B cell (primary cell): ENCODE results near the gene RGS7. TPM values are rescaled to one million over a fixed set of nuclear protein-coding genes. Genes with fewer than 3 reads are reported as not detected.
"Not testable (repeated sequence)": the region's sequence is repeated elsewhere in the genome, so short reads cannot be mapped to it uniquely, and the experiment has no call there.

ENCODE experiments used
- ATAC-seq: fragments of 200-7000 bp; cut with Tn5 transposase; one replicate; pipeline ENCODE4 v1.10.0; 2021; ENCODE audit warnings: low read depth, mild to moderate bottlenecking, moderate number of reproducible peaks, moderate library complexity
- CTCF ChIA-PET: fragments of 350-600 bp; sonication (Branson Sonifier 250); formaldehyde crosslinking; loops from one replicate; lab custom pipeline; 2021; ENCODE audit warnings: antibody characterized with exemption, inconsistent platforms; lab: Charles Lee
- POLR2A ChIA-PET: fragments of 350-600 bp; sonication (Branson Sonifier 250); formaldehyde crosslinking; loops from one replicate; lab custom pipeline; 2021; ENCODE audit warnings: antibody characterized with exemption; lab: Charles Lee
- DNase-seq: peaks from one replicate; pipeline ENCODE4 v3.0.0; 2013
- H2AFZ ChIP-seq: 2 replicates; pipeline ENCODE4 v1.6.1; 2012; ENCODE audit warnings: mild to moderate bottlenecking, low read depth, low read length; ENCODE audit not compliant: insufficient read depth, poor library complexity, severe bottlenecking
- H3K27ac ChIP-seq, 2 donors: 1 replicate in 1 of 2; 2 replicates in 1 of 2; pipeline ENCODE4 v1.5.1; 2012 to 2013; ENCODE audit warnings: low read length in 2 of 2, mild to moderate bottlenecking in 2 of 2, moderate library complexity in 1 of 2
- H3K27me3 ChIP-seq, 4 experiments: fragments of 200-600 bp in 1 of 4; sonication (generic) in 1 of 4; replicated peaks in 1 of 4; 1 replicate in 2 of 4; 2 replicates in 2 of 4; pipeline versions ENCODE4 v1.6.1 to v1.7.0; 2013 to 2016; ENCODE audit warnings: low read length in 3 of 4, mild to moderate bottlenecking in 2 of 4, mixed read lengths in 1 of 4, moderate library complexity in 1 of 4; ENCODE audit not compliant: insufficient read depth in 4 of 4, control insufficient read depth in 3 of 4; ENCODE audit errors: control extremely low read depth in 1 of 4
- H3K36me3 ChIP-seq, 2 experiments: replicated peaks in 1 of 2; 1 replicate in 1 of 2; 2 replicates in 1 of 2; pipeline versions ENCODE4 v1.6.1 to v1.7.1; 2013; ENCODE audit warnings: low read length in 1 of 2; ENCODE audit not compliant: insufficient read depth in 2 of 2, control insufficient read depth in 1 of 2; ENCODE audit errors: control extremely low read depth in 1 of 2, extremely low read depth in 1 of 2
- H3K4me1 ChIP-seq, 2 donors: fragments of 200-600 bp in 1 of 2; sonication (generic) in 1 of 2; 1 replicate in 1 of 2; 2 replicates in 1 of 2; pipeline versions ENCODE4 v1.5.1 to v1.6.1; 2013 to 2017; ENCODE audit warnings: low read length in 2 of 2; ENCODE audit not compliant: control insufficient read depth in 2 of 2, insufficient read depth in 2 of 2
- H3K4me2 ChIP-seq: replicated peaks from 2 replicates; pipeline ENCODE3; 2012; ENCODE audit warnings: mild to moderate bottlenecking, low read depth, low read length; ENCODE audit not compliant: poor library complexity, severe bottlenecking
- H3K4me3 ChIP-seq, 5 experiments: fragments of 200-600 bp in 1 of 5; sonication (generic) in 1 of 5; 1 replicate in 3 of 5; 2 replicates in 2 of 5; pipeline versions ENCODE4 v1.5.1 to v1.7.0; 2011 to 2016; ENCODE audit warnings: low read length in 4 of 5, mild to moderate bottlenecking in 4 of 5, low read depth in 2 of 5, control low read depth in 1 of 5, moderate library complexity in 1 of 5; ENCODE audit not compliant: insufficient read depth in 1 of 5; ENCODE audit errors: control extremely low read depth in 1 of 5, extremely low read depth in 1 of 5
- H3K79me2 ChIP-seq: fragments of 200-600 bp; sonication (generic); one replicate; pipeline ENCODE4 v1.6.0; 2016; ENCODE audit warnings: low read length; ENCODE audit not compliant: control insufficient read depth, insufficient read depth
- H3K9ac ChIP-seq: fragments of 200-600 bp; sonication (generic); 2 replicates; pipeline ENCODE4 v1.6.1; 2017; ENCODE audit warnings: mild to moderate bottlenecking, low read length, moderate library complexity
- H3K9me3 ChIP-seq, 3 donors: one replicate each; pipeline versions ENCODE4 v1.6.1 to v1.7.1; 2013; ENCODE audit warnings: low read length in 2 of 3; ENCODE audit not compliant: control insufficient read depth in 2 of 3, insufficient read depth in 1 of 3; ENCODE audit errors: control extremely low read depth in 1 of 3
- H4K20me1 ChIP-seq: 2 replicates; pipeline ENCODE4 v1.6.0; 2012; ENCODE audit warnings: mild to moderate bottlenecking, low read length; ENCODE audit not compliant: insufficient read depth, control insufficient read depth, poor library complexity, severe bottlenecking
- H3K27ac Mint-ChIP-seq: one replicate; pipeline ENCODE4 v1.8.0; 2021; ENCODE audit warnings: mixed read lengths
- H3K27me3 Mint-ChIP-seq: one replicate; pipeline ENCODE4 v1.8.0; 2021; ENCODE audit warnings: mixed read lengths
- H3K4me1 Mint-ChIP-seq: one replicate; pipeline ENCODE4 v1.8.0; 2021; ENCODE audit warnings: mixed read lengths
- H3K4me3 Mint-ChIP-seq: one replicate; pipeline ENCODE4 v1.8.0; 2021; ENCODE audit warnings: mixed read lengths
- H3K9me3 Mint-ChIP-seq: one replicate; pipeline ENCODE4 v1.8.0; 2022; ENCODE audit warnings: mixed read lengths; ENCODE audit not compliant: insufficient read depth
- EZH2 ChIP-seq: IDR thresholded peaks from 2 replicates; pipeline ENCODE4 v1.6.1; 2012; ENCODE audit warnings: borderline replicate concordance, low read depth, mild to moderate bottlenecking, moderate library complexity, low read length; ENCODE audit not compliant: insufficient read depth, poor library complexity, severe bottlenecking
- WGBS: methylation state at CpG from one replicate; pipeline ENCODE4 v1.1.5; 2013; ENCODE audit warnings: missing lambda C conversion rate; ENCODE audit not compliant: insufficient coverage; 5-methylcytosine and 5-hydroxymethylcytosine counted together
- intact Hi-C: fragments of 100-400 bp; cut with micrococcal nuclease; formaldehyde crosslinking; loops from one replicate; pipeline ENCODE4 v1.10.0; 2022
- polyA plus RNA-seq: library from polyadenylated mRNA; depleted of rRNA; stranded (reverse); fragments of >200 nt; gene quantifications from 2 replicates; pipeline ENCODE4 v1.2.3, GENCODE V29; 2012
- total RNA-seq, 2 donors: library from RNA; stranded (reverse); fragments of 120-200 nt in 1 of 2; gene quantifications; 1 replicate in 1 of 2; 2 replicates in 1 of 2; pipeline versions ENCODE4 v1.2.3 to v1.2.4, GENCODE V29; 2013 to 2022
- TF ChIP-seq, protein P1 (sequence below): fragments of 200-600 bp; IDR thresholded peaks from one replicate; pipeline ENCODE4 v1.8.0; 2022; ENCODE audit warnings: antibody characterized with exemption, mild to moderate bottlenecking

RGS7 gene
- total and polyA plus RNA-seq, 2 donors (not counting 1 experiment from before 2014, with no cell fraction given) = 0.15 to 1.8 TPM

GRCh38 chr1:241088075-241088474 is 268.9 kb downstream of the RGS7 start:
- H3K4me2 ChIP-seq, H3K36me3 ChIP-seq, H3K27me3 ChIP-seq, H3K9ac ChIP-seq, H3K4me3 Mint-ChIP-seq, H3K27ac ChIP-seq, H3K4me1 Mint-ChIP-seq, H3K79me2 ChIP-seq, H3K27me3 Mint-ChIP-seq, DNase-seq, ATAC-seq, H3K27ac Mint-ChIP-seq, H3K9me3 ChIP-seq, CTCF ChIA-PET, intact Hi-C loops, H4K20me1 ChIP-seq, H3K9me3 Mint-ChIP-seq, POLR2A ChIA-PET, H3K4me3 ChIP-seq, H2AFZ ChIP-seq, H3K4me1 ChIP-seq: not testable (repeated sequence)
- WGBS = no CpG with 5 or more reads among the region's 2 CpGs

DNA sequence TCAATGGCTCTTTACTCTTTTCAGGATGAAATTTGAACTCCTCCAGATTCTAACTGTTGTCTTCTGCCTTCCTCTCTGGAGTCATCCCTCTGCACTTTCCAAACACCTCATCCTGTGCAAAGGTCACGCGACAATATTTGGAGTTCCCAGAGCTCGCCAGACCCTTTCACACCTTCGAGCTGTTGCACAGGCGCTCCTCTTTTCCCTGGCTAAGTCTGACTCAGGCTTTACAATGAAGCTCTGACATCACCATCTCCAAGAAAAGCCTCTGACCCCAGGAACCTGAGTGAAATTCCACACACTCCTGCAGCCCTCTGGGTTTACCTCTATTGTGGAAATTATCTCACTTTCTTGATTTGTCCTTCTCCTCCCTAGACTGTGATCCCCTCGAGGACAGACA is 270.3 kb downstream of the RGS7 start:
- 92% methylated on average over 5 of the region's 6 CpGs for WGBS
- Histone ChIP-seq H3K9ac (no peak overlapping the region), H3K4me2 (no peak overlapping the region), H3K9me3 (no peaks in the 10 kb centered on the region), H3K36me3 (no peaks in the 10 kb centered on the region), H2AFZ (no peak overlapping the region), H3K27me3 (no peaks in the 10 kb centered on the region), H3K4me3 (no peak overlapping the region), H3K4me1 (no peaks in the 10 kb centered on the region), H3K27ac (no peak overlapping the region), H3K79me2 (no peaks in the 10 kb centered on the region), H4K20me1 (no peaks in the 10 kb centered on the region)
- ChIA-PET CTCF (no interaction called here), POLR2A (no interaction called here)
- TF ChIP-seq, protein P1, sequence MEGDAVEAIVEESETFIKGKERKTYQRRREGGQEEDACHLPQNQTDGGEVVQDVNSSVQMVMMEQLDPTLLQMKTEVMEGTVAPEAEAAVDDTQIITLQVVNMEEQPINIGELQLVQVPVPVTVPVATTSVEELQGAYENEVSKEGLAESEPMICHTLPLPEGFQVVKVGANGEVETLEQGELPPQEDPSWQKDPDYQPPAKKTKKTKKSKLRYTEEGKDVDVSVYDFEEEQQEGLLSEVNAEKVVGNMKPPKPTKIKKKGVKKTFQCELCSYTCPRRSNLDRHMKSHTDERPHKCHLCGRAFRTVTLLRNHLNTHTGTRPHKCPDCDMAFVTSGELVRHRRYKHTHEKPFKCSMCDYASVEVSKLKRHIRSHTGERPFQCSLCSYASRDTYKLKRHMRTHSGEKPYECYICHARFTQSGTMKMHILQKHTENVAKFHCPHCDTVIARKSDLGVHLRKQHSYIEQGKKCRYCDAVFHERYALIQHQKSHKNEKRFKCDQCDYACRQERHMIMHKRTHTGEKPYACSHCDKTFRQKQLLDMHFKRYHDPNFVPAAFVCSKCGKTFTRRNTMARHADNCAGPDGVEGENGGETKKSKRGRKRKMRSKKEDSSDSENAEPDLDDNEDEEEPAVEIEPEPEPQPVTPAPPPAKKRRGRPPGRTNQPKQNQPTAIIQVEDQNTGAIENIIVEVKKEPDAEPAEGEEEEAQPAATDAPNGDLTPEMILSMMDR = no peak
- TF ChIP-seq EZH2 = no peak
- DNase-seq (no peak), ATAC-seq (no peak)
- H3K9me3 Mint-ChIP-seq = no peaks in the 10 kb centered on the region
- intact Hi-C loops = no loop called here
- H3K27me3 Mint-ChIP-seq = no peaks in the 10 kb centered on the region
- H3K27ac Mint-ChIP-seq = no peak overlapping the region
- no peak overlapping the region for H3K4me3 Mint-ChIP-seq
- H3K4me1 Mint-ChIP-seq = peaks cover 3% of the 10 kb centered on the region
